Stimulated activated CD4-positive, alpha-beta T cell treated with anti-CD3 and anti-CD28 coated beads, Interleukin-4, amount 100 ng/mL, for 1 hour (primary cell): ENCODE results near the gene BACH2.
"Not testable (repeated sequence)": the region's sequence is repeated elsewhere in the genome, so short reads cannot be mapped to it uniquely, and the experiment has no call there.

Experiments used
- DNase-seq: peaks from one replicate; pipeline ENCODE4 v3.0.0-alpha.2; 2020

BACH2 gene

DNA sequence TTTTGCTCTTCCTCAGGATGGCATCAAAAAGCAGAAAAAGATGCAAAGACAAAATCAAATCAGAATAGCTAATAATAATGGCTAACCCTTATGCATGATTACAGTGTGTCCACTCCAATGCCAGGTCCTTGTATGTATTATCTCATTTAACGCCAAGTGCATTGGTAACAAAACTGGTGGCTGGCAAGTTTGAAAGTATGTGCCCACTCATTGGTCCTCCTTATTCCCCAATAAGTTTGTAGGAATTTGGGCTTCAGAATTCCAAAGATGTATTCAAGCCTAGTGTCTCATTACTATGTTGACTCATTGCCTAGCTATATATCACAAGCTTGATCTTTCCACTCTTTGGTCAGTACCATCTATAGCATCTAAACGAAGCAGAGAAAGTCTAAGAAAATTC, 205.8 kb downstream of the BACH2 start:
- no peak for DNase-seq

DNA sequence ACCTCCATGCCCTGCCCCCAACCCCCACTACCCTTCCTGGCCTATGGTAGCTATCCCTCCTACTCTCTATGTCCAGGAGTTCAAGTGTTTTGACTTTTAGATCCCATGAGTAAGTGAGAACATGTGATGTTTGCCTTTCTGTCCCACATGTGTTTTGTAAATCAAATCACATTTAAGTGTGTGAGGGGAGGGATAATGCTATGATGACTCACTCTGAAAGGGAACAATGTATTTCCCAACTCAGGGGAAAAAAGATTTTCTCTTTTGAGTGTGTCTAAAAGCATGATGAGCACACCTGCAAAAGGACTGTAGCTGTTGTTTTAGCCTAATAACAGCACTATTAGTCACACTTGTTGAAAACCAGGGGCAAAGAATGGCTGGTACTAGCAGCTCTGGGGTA, 208.6 kb downstream of the BACH2 start:
- no peak for DNase-seq

DNA sequence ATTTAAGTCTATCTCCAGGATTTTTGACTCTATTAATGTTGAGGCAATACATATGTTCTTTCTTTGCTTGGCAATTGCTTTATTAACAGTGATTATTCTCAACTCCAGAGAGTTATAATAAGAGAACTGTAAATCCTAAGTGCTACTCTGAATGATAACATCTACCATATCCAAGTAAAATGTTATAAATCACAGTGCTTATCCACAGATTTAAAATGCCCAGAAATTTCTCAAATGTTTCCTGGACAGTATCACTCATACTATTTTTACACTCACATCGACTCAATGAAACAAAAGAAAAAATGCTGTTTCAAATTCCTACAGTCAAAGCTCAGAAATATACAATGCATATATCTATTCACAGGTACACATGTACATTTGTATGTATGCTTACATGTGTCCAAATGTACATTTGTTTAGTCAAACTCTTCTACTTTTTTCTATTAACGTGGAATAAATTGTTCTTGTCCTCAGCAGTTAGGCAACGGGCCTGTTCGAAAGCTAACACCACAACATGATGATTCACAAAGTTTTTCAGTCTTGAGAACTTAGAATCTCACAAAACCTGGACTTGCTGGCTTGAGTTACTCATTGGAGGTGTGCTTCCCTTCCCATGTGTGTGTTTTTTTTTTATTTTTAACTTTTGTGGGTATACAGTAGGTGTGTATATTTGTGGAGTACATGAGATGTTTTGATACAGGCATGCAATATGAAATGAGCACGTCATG, 209.4 kb downstream of the BACH2 start:
- no peak for DNase-seq

DNA sequence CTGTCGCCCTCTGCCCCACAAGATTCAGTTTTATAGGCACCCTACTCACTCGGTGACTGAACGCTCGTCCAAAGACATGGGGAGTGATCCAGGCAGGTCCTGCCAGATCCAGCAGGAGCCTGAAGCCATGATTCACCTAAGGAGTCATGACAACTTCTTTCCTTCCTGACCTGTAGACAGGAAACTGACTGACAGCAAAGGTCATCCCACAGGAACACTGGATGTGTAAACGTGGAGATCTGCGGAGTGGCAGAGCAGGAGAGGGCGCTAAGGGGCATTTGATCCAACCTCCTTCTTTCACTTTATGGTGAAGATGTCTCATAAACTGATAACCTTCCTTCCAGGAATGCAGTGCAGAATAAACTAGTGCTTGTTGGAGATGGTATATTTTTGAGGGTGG, 210.1 kb downstream of the BACH2 start:
- no peak for DNase-seq

DNA sequence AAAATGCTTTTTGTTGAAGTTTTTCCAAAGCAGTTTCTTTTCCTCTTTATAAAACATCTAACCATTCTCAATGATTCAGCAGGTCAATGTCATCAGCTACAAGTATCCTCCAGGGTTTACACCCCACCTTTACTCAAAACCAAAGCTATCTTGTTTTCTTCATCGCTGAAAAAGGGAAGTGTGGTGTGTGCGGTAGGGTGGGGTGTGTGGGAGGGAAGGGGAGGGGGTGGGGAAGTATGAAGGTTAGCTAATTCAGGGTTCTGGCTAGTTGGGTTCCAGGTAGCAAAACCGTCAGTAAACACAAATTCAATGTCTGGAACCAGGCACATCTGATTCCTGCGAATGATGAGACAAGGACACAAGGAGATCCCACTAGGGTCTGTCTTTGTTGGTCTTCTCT, 212.8 kb downstream of the BACH2 start:
- DNase-seq: peak; percentile 36

DNA sequence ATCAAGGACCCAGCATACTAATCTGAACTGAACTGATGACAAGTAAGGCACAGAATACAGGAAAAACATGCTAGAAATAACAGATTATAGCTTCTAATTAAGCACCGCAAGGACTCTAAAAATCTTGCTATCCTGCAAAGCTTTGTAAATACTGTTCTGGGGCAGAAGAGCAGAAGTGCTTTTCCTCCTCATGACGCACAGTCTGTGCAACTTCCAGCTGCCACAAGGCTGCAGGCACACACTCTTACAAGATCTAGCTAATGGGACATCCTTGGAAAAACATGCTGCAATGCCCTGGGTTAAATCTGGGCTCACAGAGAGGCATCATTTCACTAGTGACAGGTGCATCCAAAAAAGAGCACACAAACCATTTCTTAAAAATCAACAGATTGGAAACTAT, 213.8 kb downstream of the BACH2 start:
- no peak for DNase-seq

DNA sequence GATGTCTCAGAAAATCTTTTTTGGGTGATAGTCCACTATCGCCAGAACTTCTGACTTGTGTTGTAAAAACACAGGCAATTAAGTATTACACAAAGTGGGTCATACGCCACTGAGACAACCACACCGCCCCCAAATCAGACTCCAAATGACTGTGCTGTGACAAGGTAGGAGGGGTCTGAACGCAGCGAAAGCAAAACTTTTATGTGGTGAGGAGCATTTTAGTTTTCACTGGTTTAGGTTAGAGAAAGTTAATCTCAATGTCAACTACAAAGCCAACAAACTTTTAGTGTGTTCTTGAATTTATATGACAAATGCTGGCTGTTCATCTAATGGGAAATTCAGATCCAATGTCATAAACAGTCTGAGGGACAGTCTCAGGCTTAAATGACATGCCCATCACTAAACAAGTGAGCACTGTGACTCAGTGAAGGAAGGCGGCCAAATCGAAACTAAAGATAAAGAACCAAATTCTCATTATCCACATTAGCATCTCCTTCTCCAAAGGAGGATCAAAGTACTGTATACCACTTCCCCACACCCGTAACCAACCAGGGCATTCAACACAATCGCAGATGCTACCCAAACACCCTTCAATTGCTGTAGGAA, 215.7 kb downstream of the BACH2 start:
- DNase-seq: peak; percentile 64

DNA sequence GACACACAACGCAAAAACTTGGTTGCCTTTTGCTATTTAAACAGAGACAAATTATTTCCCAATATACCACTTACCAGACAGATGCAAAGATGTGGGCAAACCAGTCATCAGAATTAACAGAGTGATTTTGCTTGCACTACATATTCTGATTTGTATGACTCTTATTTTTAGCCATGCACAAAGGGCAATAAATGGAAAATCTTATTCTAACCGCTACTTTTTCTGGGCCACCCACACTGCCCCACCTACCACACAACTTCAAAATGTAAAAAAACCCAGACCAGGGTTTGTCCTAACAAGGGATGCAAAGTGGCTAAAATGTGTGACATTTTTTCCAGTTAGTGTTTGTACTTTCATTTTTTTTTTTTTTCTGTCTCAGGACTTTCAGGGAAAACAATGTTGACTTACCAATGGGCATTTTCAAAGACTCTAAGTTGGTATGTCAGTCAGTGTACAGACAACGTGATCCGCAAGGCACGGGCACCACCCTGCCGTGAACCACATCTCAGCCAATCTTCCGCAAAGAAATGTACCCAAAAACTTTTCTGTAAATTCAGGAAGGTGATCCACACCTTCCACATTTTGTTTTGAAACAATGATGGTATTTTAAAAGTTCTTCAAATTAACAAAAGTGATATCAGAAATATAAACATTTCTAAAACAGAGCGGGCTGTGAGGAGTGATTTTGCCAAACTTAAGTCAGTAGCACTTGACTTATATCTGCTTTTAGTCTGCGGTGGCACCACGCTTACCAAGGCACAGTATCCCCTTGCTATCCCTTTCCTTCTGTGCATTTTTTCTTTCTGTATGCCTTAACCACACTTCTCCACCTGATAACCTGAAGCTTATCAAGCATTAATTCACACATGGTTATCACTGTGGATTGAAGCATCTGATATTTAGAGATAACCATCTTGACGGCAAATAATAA, 216.8 kb downstream of the BACH2 start:
- peak; percentile 60 for DNase-seq

DNA sequence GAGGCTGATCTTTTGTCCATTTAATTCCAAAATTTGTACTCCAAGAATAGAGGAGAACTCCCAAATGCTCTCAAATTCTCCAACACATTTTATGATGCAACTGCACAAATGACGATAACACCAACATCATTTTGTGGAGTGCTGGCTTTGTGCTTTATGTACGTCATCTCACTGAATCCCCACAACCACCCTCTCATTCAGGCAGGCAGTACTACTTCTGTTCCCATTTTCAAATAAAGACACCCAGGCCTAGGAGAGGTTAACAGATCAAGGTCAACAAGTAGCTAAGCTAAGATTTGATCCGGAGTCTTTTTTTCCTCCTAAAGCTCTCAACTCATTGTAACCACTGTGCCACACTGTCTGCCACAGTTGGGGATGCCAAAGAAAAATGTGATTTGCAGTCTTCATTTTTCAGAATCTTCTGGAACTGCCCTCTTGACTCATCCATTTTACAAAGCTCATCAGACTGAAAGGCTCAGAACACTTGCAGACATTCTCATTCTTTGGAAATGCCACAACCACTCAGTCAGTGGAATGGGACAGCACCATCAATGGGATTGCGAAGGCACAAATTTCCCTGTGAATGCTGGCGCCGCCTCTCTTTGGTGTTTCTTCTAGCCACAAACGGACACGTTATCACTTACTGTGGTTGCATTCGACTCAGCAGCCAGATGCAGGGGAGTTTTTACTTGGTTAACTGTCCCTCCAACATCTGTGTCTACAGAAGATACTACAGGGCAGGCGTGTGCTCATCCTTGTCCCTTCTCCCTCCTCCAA, 217.9 kb downstream of the BACH2 start:
- DNase-seq: peak; percentile 69

DNA sequence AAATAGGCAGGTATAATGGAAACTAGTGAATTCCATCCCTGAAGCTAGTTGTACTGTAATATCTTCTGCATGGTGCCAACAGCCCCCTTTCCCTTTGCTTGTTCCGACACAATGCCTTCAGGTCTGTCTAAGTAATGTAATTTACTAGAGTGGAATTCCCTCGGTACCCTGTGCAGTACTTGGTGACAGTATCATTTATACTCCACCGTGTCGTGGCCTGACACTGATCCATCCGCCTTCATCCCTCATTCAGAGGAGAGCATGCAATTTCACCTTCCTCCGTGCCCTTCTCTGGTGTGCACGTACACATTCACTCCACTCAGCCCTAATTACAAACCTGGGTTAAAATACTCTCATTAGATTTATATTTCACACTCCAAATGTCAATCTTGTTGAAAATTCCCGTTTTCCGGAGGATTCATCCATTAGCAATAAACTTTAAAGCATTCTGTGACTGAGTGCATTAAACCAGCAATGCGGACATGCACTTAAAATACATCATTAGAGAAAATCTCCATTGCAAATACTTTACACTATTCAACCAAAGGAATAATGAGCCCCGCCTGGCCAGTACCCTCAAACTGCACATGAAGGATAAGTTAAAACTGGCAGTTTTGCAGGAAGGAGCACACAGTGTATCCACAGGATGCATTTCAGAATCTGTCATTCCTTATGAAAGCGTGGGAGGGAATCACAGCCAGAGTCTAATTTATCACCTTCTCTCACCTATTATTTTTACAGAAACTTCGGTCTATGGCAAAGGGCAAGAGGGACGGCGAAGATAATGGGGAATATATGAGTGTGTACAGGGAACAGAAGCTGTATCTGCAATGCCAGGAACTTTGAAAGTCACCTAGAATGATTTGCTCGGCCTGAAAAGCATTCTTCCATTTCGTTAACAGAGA, 219.9 kb downstream of the BACH2 start:
- DNase-seq: no peak

DNA sequence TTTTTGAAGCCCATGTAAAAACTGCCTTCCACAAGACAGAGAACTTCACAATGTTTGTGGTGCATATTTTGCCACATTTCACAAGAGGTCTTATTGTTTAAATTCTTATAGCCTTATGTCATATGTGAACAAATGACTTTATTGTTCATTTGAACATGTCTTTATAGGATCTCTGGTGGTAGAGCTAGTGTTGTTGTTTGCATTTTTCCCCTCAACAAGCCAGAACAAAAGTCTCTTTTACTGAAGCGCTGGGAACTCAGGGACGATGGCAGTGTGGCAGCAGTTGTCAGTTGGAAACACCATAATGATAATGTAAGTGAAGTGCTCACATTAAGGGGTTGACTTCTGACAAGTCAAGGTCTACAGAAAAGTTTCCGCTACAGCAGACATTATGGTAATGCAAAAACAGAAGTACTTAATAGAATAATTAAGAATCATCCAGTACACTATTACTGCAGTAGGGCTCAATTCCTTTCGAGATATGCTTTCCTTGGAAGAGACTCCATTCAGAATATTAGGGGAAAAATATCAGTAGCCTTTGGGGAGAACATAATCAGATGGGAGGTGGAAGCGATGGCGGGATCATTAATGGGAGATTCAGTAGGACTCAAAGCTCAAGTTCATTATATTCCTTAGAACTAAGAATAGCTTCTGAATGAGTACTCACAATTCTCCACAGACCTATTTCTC, 222.3 kb downstream of the BACH2 start:
- DNase-seq: no peak

DNA sequence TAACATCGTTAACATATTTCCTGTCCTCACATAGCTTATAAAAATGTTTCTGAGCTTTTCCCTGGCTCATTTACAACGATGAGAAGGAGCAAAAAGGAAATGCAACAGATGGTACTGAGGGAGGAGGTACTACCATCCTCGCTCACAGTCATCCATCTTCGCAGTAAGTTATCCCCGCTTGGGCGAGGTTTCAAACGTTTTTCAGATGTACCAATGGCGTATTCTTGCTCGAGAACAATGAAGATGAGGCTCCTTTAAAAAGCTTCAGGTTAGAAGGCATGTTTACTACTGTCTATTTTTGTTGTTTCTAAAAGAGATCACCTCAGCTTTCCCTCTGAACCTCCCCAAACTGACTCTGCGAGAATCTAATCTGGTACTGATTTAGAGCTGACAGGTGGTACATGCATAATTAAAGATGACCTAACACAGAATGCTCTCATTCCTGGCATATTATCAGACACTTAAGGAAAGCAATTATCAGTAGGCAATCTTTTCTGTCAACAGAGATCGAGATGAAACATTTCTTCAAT, 223.6 kb downstream of the BACH2 start:
- no peak for DNase-seq

DNA sequence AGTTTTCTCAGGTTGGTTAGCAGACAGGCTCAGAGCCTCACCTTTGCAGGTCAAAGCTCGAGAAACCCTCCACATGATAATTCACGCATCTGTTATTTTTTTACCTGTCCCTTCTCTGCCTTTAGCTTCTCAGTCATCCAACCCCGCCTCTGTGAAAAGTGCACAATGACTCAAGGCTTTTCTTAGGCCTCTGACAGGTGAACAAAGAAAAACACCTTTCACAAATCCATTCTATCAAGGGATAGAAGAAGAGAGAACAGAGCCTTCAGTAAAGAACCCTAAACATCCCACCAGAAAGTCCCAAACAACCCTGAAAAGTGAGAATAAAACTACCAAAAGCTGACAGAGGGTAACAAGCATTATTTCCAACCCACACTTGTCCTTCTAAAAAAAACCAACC, 224.1 kb downstream of the BACH2 start:
- DNase-seq: no peak

DNA sequence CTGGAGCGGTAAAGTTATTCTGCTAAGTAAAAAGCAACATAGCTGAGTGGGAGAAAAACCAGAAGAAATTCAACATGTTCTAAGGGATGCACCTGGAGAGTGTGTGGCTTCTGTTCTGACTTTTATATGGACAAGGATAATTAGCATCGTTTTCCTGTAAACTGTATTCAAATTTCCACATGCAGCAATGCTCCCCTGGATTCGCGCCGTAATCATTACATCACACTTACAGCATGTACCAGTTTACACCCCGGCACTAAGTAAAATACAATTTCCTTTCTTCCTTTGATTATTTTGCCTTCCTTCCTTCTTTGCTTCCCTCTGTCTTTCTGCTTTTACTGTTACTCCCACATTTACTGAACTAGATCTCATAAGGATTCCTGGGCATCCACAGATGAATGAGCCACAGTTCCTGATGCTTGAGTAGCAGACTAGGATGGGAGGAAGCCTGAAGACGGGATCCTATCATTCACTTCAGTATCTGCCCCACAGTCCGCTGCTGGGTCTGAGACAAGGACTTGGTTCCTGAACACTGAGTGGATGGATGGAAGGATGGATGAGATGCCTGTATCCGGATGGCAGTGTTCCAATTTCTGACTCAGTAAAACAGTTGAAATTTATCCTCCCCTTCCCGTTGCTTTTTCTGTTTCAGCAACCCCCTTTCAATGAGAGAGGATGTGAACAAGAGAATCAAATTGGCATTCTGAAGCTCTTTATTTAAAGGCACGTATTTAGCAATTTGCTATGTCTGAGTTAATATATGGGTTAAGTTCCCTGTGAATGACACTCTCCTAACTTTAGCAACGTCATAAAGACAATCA, 227.7 kb downstream of the BACH2 start:
- DNase-seq: no peak

DNA sequence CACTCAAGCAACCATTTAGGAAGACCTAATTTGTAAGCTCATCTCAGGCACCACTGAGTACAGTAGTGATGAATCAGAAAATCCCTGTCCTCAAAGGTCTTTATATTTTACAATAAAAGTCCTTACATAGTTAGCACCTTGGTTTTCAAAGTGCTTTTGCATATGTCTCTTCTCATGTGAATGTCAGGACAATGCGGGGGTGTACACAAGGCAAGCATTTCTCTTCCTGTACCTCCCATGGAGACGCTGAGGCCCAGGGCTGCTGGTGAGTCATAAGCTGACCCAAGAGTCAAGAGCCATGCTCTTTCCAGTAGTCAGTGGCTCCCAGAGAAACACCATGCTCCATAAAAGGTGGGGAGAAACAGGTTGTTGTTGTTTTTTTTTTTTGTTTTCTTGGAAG, 228.4 kb downstream of the BACH2 start:
- DNase-seq: no peak

DNA sequence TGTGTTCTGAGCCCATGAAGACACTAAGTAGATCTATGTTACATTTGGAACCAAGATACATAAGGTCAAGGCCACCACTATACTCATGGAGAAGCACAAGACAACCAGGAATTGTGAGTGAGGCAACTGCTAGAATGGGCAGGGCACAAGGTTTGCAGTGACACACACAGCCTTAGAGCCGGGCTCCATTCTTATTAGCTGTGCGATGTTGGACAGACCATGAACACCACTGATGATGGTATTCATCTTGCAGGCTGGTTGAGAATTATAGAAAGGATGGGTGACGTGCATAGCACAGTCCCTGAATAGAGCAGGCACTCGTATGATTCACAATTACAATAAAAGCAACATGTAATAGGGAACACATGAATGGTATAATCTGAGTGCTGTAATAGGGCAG, 229.9 kb downstream of the BACH2 start:
- DNase-seq: no peak

DNA sequence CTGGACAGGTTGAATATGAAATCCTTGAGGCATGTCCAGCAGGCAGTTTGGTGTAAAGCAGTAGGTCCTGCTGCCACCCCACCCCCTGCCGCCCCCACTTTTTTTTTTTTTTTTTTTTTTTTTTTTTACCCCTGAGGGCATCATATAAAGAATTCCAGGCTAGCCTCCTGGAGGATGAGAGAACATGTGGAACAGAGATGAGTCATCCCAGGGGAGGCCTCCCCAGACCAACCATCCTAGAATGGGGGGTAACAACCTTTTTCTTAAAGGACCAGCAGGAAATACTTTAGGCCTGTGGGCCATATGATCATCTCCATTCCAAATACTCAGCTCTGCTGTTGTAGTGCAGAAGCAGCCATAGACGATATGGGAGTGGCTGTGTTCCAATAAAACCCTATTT, 231.5 kb downstream of the BACH2 start:
- DNase-seq: no peak

DNA sequence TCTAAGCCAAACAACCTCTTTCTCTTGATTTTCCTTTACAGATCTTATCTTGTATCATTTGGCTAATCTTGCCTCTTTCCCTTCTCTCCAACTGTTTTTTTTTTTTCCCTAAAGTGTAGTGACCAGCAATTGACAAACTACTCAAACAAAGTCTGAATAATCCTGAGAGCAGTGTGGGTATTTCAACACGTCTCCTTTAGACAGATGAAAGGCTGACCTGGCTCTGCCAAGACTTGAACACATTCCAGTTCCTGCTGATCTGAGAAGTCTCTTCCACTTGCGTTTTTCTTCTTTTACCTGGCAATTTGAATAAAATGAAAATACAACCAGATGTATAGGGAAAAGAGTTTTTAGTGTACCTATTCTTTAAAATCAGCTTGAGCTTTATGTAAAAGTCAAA, 234.0 kb downstream of the BACH2 start:
- no peak for DNase-seq

DNA sequence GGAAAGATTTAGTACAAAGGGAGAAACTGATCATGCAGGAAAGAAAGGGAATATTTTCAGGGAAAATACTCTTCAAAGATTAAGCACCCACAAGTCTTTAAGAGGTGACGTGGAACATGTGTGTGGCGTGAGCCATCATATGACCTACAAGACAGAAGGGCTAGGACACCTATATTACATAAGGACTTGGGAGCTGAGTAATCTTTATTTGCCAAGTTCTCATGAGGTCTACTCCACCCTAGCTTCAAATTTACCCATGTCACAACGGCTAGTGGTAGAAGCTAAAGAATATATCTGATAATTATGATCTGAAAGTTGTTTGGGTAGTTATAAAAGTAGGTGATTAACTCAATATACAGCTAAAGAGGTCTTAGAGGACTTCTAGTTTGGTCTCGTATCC, 234.6 kb downstream of the BACH2 start:
- DNase-seq: no peak

DNA sequence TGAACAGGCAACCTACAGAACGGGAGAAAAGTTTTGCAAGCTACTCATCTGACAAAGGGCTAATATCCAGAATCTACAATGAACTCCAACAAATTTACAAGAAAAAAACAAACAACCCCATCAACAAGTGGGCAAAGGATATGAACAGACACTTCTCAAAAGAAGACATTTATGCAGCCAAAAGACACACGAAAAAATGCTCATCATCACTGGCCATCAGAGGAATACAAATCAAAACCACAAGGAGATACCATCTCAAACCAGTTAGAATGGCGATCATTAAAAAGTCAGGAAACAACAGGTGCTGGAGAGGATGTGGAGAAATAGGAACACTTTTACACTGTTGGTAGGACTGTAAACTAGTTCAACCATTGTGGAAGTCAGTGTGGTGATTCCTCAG, 237.5 kb downstream of the BACH2 start:
- DNase-seq: not testable (repeated sequence)
